T-cell (primary cell): Measurements from ENCODE around the gene KCNH5. TPM values are rescaled to one million over a fixed set of nuclear protein-coding genes. Genes with fewer than 3 reads are reported as not detected.

Experiments used
- ATAC-seq, 4 experiments: fragments of 200-7000 bp in 3 of 4; fragments of 150-1000 bp in 1 of 4; cut with Tn5 transposase; replicated peaks in 1 of 4; 1 replicate in 3 of 4; 2 replicates in 1 of 4; pipeline ENCODE4 v1.10.0; 2021; ENCODE audit warnings: moderate library complexity in 3 of 4, mild to moderate bottlenecking in 2 of 4, moderate number of reproducible peaks in 1 of 4
- CTCF ChIA-PET, 2 donors: fragments of 300-600 bp; sonication (Branson Sonifier 250); formaldehyde crosslinking; loops; one replicate each; lab custom pipeline; 2022; ENCODE audit warnings: antibody characterized with exemption in 2 of 2; lab: Charles Lee
- POLR2A ChIA-PET, 2 donors: fragments of 300-600 bp; sonication (Branson Sonifier 250); formaldehyde crosslinking; loops; one replicate each; lab custom pipeline; 2022; ENCODE audit warnings: antibody characterized with exemption in 2 of 2; lab: Charles Lee
- DNase-seq, 35 experiments: peaks; one replicate each; pipeline versions ENCODE4 v3.0.0 to v3.0.0-alpha.2; 2013 to 2023
- H3K27ac ChIP-seq: one replicate; pipeline ENCODE4 v1.5.1; 2013; ENCODE audit warnings: low read length
- H3K27me3 ChIP-seq, 2 experiments: replicated peaks in 1 of 2; 1 replicate in 1 of 2; 2 replicates in 1 of 2; pipeline versions ENCODE4 v1.6.1 to v1.7.0; 2013; ENCODE audit warnings: low read length in 1 of 2, mixed read lengths in 1 of 2; ENCODE audit not compliant: control insufficient read depth in 2 of 2, insufficient read depth in 2 of 2; ENCODE audit errors: extremely low read depth in 1 of 2
- H3K36me3 ChIP-seq, 2 donors: 1 replicate in 1 of 2; 2 replicates in 1 of 2; pipeline versions ENCODE4 v1.6.1 to v1.7.0; 2013; ENCODE audit warnings: low read length in 1 of 2; ENCODE audit not compliant: control insufficient read depth in 2 of 2, insufficient read depth in 1 of 2; ENCODE audit errors: extremely low read depth in 1 of 2
- H3K4me1 ChIP-seq, 2 experiments: 1 replicate in 1 of 2; 2 replicates in 1 of 2; pipeline versions ENCODE4 v1.6.1 to v1.7.0; 2013; ENCODE audit warnings: low read length in 2 of 2, mixed read lengths in 1 of 2; ENCODE audit not compliant: insufficient read depth in 2 of 2, control insufficient read depth in 1 of 2; ENCODE audit errors: extremely low read depth in 1 of 2
- H3K4me3 ChIP-seq, 2 donors: 1 replicate in 1 of 2; 2 replicates in 1 of 2; pipeline versions ENCODE4 v1.5.1 to v1.7.0; 2013; ENCODE audit warnings: mild to moderate bottlenecking in 2 of 2, low read length in 1 of 2, moderate library complexity in 1 of 2; ENCODE audit not compliant: control insufficient read depth in 1 of 2; ENCODE audit errors: extremely low read depth in 1 of 2
- H3K9me3 ChIP-seq: 2 replicates; pipeline ENCODE4 v1.7.0; 2013
- H3K27ac Mint-ChIP-seq, 2 donors: one replicate each; pipeline ENCODE4 v1.8.0; 2020 to 2021; ENCODE audit warnings: mild to moderate bottlenecking in 2 of 2, mixed read lengths in 2 of 2
- H3K27me3 Mint-ChIP-seq, 2 donors: one replicate each; pipeline ENCODE4 v1.8.0; 2021 to 2022; ENCODE audit warnings: mixed read lengths in 2 of 2
- H3K36me3 Mint-ChIP-seq: one replicate; pipeline ENCODE4 v1.8.0; 2021; ENCODE audit warnings: mixed read lengths
- H3K4me1 Mint-ChIP-seq, 3 donors: one replicate each; pipeline ENCODE4 v1.8.0; 2020 to 2022; ENCODE audit warnings: mixed read lengths in 3 of 3, mild to moderate bottlenecking in 1 of 3
- H3K4me3 Mint-ChIP-seq, 3 donors: one replicate each; pipeline ENCODE4 v1.8.0; 2020 to 2022; ENCODE audit warnings: mild to moderate bottlenecking in 3 of 3, mixed read lengths in 3 of 3, moderate library complexity in 3 of 3
- H3K9me3 Mint-ChIP-seq, 3 donors: one replicate each; pipeline ENCODE4 v1.8.0; 2020 to 2022; ENCODE audit warnings: mixed read lengths in 3 of 3
- WGBS: methylation state at CpG from one replicate; pipeline ENCODE4 v1.1.5; 2013; ENCODE audit warnings: missing lambda C conversion rate; ENCODE audit not compliant: insufficient coverage; 5-methylcytosine and 5-hydroxymethylcytosine counted together
- total RNA-seq, 35 experiments: library from RNA in 6 of 35; stranded (reverse) in 6 of 35; fragments of 120-200 nt in 1 of 35; gene quantifications; one replicate each; pipeline versions ENCODE4 v1.2.1 to v1.2.4 and lab custom pipeline; 2013 to 2026

The KCNH5 gene
- total RNA-seq, 5 donors from 2014 or later (not counting 1 experiment from before 2014, with no cell fraction given), result not detected

DNA sequence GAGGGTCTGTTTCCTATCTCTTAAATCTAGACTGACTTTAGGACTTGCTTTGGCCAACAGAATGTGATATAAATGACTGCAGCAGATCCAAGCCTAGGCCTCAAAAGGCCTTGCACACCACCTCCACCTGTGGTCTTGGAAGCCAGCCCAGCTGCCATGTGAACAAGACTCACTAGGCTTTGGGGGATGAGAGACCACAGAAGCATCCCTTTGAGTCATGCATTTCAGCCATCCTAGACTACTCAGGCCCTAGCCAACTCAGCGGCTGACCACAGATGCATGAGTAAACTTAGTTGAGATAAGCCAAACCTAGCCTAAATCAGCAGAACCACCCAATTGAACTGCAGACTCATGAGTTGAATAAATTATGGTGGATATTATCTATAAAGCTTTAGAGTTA lies 87.7 kb downstream of the KCNH5 start:
- Mint-ChIP-seq H3K4me3 (no peak overlapping the region), H3K27me3 (no peaks in the 10 kb centered on the region), H3K27ac (no peak overlapping the region), H3K36me3 (no peaks in the 10 kb centered on the region), H3K9me3 (peaks cover 0 to 16% (median 2%) of the 10 kb centered on the region in 3 donors), H3K4me1 (no peaks in the 10 kb centered on the region)
- ChIA-PET CTCF (no interaction called here), POLR2A (no interaction called here)
- Histone ChIP-seq H3K27ac (no peak overlapping the region), H3K36me3 (no peaks in the 10 kb centered on the region), H3K9me3 (no peaks in the 10 kb centered on the region), H3K4me3 (no peak overlapping the region), H3K27me3 (no peaks in the 10 kb centered on the region), H3K4me1 (no peaks in the 10 kb centered on the region)
- ATAC-seq, result no peak
- no peak for DNase-seq
- whole genome bisulfite sequencing, result no CpG with 5 or more reads among the region's 1 CpG

DNA sequence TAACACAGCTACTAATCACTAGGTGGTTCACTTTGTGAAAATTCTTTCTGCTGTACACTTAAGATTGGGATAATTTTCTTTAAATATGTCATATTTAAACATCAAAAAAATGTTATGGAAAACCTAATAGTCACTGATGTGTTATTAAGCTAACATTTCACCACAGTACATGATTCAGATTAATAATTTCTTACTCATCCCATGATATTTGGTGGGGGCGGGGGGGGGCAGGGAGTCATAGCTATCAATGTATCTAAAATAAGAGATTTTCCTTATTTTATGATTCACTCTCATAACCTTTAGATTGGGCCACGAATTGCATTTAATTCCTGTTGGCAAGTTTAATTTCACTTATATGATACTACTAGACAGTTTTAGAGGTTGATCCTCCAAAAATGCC lies 88.8 kb downstream of the KCNH5 start:
- H3K27me3 Mint-ChIP-seq, result no peaks in the 10 kb centered on the region
- no CpG with 5 or more reads among the region's 2 CpGs for WGBS

DNA sequence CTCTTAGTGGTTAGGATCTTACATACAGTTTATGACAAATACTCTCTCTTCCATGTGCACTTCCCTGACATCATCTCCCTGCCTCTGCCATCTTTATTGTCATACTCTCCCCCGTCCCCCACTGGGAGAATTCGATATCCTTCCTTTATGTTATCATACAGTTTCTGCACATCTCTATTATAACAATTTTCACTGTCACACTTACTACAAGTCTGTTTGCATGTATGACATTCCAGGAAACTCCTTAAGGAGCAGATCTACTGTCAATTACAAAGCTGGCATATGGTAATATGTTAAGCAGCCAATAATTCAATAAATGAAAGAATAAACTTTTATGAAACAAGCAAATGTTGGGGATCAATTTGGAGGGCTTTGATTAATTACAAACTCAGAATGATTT lies 91.1 kb downstream of the KCNH5 start:
- no peaks in the 10 kb centered on the region for H3K27me3 Mint-ChIP-seq
- Histone ChIP-seq H3K36me3 (no peaks in the 10 kb centered on the region), H3K27me3 (no peaks in the 10 kb centered on the region), H3K9me3 (no peaks in the 10 kb centered on the region), H3K4me1 (no peaks in the 10 kb centered on the region), H3K27ac (no peak overlapping the region), H3K4me3 (no peak overlapping the region)
- no peaks in the 10 kb centered on the region for H3K36me3 Mint-ChIP-seq
- H3K4me3 Mint-ChIP-seq, result no peak overlapping the region
- CTCF ChIA-PET, result no interaction called here
- POLR2A ChIA-PET, result no interaction called here
- ATAC-seq (no peak), DNase-seq (no peak)
- H3K4me1 Mint-ChIP-seq, result no peaks in the 10 kb centered on the region
- WGBS, result 80% methylated on average over 2 of the region's 2 CpGs
- H3K27ac Mint-ChIP-seq, result no peak overlapping the region
- peaks cover 0 to 6% (median 2%) of the 10 kb centered on the region in 3 donors for H3K9me3 Mint-ChIP-seq

More for the DNA sequence above, 88.8 kb downstream of the KCNH5 start:
- DNase-seq, result no peak
- Histone ChIP-seq H3K27ac (no peak overlapping the region), H3K27me3 (no peaks in the 10 kb centered on the region), H3K4me1 (no peaks in the 10 kb centered on the region), H3K36me3 (no peaks in the 10 kb centered on the region), H3K9me3 (no peaks in the 10 kb centered on the region), H3K4me3 (no peak overlapping the region)
- H3K4me3 Mint-ChIP-seq, result no peak overlapping the region
- ChIA-PET CTCF (no interaction called here), POLR2A (no interaction called here)
- H3K27ac Mint-ChIP-seq, result no peak overlapping the region
- no peak for ATAC-seq
- peaks cover 0 to 11% (median 2%) of the 10 kb centered on the region in 3 donors for H3K9me3 Mint-ChIP-seq
- no peaks in the 10 kb centered on the region for H3K4me1 Mint-ChIP-seq
- H3K36me3 Mint-ChIP-seq, result no peaks in the 10 kb centered on the region

DNA sequence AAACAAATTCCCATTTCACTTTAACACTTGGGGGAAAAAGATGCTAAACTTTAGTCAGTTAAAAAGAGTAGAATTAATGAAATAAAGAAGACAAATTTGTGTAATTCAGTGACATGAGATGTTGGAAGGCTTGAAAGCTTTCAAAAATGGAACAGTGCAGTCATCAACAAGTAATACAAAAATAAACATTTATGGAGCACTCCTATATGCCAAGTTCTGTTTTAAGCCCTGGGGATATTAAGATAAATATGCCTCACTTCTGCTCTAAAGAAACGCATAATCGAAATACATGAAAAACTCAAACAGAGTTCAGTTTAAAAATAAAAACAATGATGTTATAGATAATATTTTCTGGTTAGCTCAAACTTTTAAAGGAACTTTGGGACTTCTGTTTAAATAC lies 93.0 kb downstream of the KCNH5 start:
- no peaks in the 10 kb centered on the region for H3K4me1 Mint-ChIP-seq
- DNase-seq (no peak), ATAC-seq (no peak)
- H3K9me3 Mint-ChIP-seq, result no peaks in the 10 kb centered on the region
- H3K36me3 Mint-ChIP-seq, result no peaks in the 10 kb centered on the region
- Histone ChIP-seq H3K9me3 (no peaks in the 10 kb centered on the region), H3K4me3 (no peak overlapping the region), H3K36me3 (no peaks in the 10 kb centered on the region), H3K4me1 (no peaks in the 10 kb centered on the region), H3K27ac (no peak overlapping the region), H3K27me3 (no peaks in the 10 kb centered on the region)
- WGBS, result no CpG with 5 or more reads among the region's 2 CpGs
- POLR2A ChIA-PET, result no interaction called here
- no peaks in the 10 kb centered on the region for H3K27me3 Mint-ChIP-seq
- no peak overlapping the region for H3K27ac Mint-ChIP-seq
- no peak overlapping the region for H3K4me3 Mint-ChIP-seq
- CTCF ChIA-PET, result no interaction called here

DNA sequence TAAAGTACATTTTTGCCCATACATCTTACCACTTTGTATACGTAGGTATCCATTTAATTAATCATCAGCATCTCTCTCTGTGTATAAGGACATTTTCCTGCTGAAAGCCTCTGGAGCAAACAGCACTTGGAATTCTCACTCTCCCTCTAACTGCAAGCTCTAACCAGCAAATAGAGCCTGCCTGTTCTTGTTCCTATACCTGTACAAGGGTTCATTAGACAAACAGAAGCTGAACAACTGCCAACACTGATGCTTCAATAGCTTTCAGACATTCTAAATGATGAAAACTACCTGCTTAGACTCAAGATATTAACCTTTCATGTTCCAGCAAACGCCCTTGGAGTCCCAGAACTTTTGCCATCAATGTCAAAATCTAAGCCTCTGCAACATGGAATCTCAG lies 98.0 kb downstream of the KCNH5 start:
- H3K4me3 ChIP-seq, result no peak overlapping the region
- no peak for ATAC-seq
- Mint-ChIP-seq H3K9me3 (peaks cover 0 to 4% (median 0%) of the 10 kb centered on the region in 3 donors), H3K27ac (no peak overlapping the region), H3K27me3 (no peaks in the 10 kb centered on the region), H3K4me1 (no peaks in the 10 kb centered on the region), H3K36me3 (no peaks in the 10 kb centered on the region), H3K4me3 (no peak overlapping the region)
- no peaks in the 10 kb centered on the region for H3K4me1 ChIP-seq
- no peaks in the 10 kb centered on the region for H3K27me3 ChIP-seq
- no peak overlapping the region for H3K27ac ChIP-seq
- POLR2A ChIA-PET, result no interaction called here
- WGBS, result 41% methylated on average over 2 of the region's 2 CpGs
- CTCF ChIA-PET, result interaction anchor here in 1 of 2 donors (0.6 to 0.7 kb wide), 2 partner anchors 490 to 1816 kb away, joined by 3 read pairs; no protein-coding TSS in a partner anchor
- H3K36me3 ChIP-seq, result no peaks in the 10 kb centered on the region
- no peak for DNase-seq
- no peaks in the 10 kb centered on the region for H3K9me3 ChIP-seq

DNA sequence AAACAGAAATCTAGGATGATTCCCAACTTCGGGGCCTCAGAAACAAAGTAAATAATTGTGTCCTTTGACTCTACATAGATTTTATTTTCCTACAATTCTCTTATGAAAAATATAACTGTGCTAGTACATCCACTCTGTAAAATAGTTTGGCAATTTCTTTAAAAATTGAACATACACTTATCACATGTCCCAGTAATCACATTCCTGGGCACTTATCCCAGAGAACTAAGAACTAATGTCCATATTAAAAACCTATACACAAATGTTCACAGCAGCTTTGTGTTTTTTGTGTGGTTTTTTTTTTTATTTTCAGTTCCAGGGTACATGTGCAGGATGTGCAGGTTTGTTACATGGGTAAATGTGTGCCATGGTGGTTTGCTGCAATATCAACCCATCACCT lies 99.0 kb downstream of the KCNH5 start:
- no peak overlapping the region for H3K27ac ChIP-seq
- no CpG with 5 or more reads among the region's 1 CpG for WGBS
- Mint-ChIP-seq H3K36me3 (no peaks in the 10 kb centered on the region), H3K9me3 (peaks cover 0 to 4% (median 0%) of the 10 kb centered on the region in 3 donors), H3K27me3 (no peaks in the 10 kb centered on the region), H3K27ac (no peak overlapping the region), H3K4me3 (no peak overlapping the region), H3K4me1 (no peaks in the 10 kb centered on the region)
- H3K9me3 ChIP-seq, result no peaks in the 10 kb centered on the region
- POLR2A ChIA-PET, result no interaction called here
- ATAC-seq, result no peak
- H3K4me3 ChIP-seq, result no peak overlapping the region
- no peak for DNase-seq
- no peaks in the 10 kb centered on the region for H3K36me3 ChIP-seq
- no peaks in the 10 kb centered on the region for H3K4me1 ChIP-seq
- CTCF ChIA-PET, result no interaction called here
- H3K27me3 ChIP-seq, result no peaks in the 10 kb centered on the region

DNA sequence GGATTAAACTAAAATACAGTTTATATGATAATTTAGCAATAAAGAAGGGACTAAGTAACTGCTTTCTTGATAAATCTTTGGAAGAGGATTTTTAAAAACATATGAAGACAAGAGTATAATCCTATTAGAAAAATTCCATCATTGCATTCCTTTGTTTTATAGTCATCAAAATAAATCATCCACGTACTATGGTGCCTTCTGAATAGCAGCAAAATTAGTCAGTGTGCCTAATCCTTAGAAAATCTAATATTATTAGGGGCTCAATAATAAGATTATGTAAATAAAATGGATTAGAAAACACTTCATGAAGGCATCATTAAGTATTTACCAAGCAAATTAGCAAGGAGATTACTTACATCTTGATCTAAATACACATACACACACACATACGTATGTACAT lies 102.1 kb downstream of the KCNH5 start:
- Mint-ChIP-seq H3K27me3 (no peaks in the 10 kb centered on the region), H3K4me1 (no peaks in the 10 kb centered on the region), H3K36me3 (no peaks in the 10 kb centered on the region), H3K27ac (no peak overlapping the region), H3K4me3 (no peak overlapping the region), H3K9me3 (peaks cover 0 to 7% (median 0%) of the 10 kb centered on the region in 3 donors)
- no peaks in the 10 kb centered on the region for H3K4me1 ChIP-seq
- POLR2A ChIA-PET, result no interaction called here
- H3K4me3 ChIP-seq, result no peak overlapping the region
- no peaks in the 10 kb centered on the region for H3K36me3 ChIP-seq
- H3K27ac ChIP-seq, result no peak overlapping the region
- ATAC-seq (no peak), DNase-seq (no peak)
- CTCF ChIA-PET, result no interaction called here
- no CpG with 5 or more reads among the region's 2 CpGs for WGBS
- no peaks in the 10 kb centered on the region for H3K27me3 ChIP-seq
- no peaks in the 10 kb centered on the region for H3K9me3 ChIP-seq
